H9 (cell line): ENCODE measurements around the gene WSCD1. TPM values are rescaled to one million over a fixed set of nuclear protein-coding genes. Genes with fewer than 3 reads are reported as not detected.

Source experiments
- DNase-seq: peaks from one replicate; pipeline ENCODE4 v3.0.0-alpha.2; 2017
- H2AFZ ChIP-seq: one replicate; pipeline ENCODE4 v1.6.1; 2013; ENCODE audit warnings: mild to moderate bottlenecking, low read length, control low read depth, moderate library complexity
- H2AK5ac ChIP-seq: 2 replicates; pipeline ENCODE4 v1.6.1; 2013; ENCODE audit warnings: low read length, control low read depth, mixed read lengths; ENCODE audit not compliant: insufficient read length
- H2BK120ac ChIP-seq: one replicate; pipeline ENCODE4 v1.6.1; 2013; ENCODE audit warnings: low read depth, mild to moderate bottlenecking, low read length, control low read depth, inconsistent platforms; ENCODE audit not compliant: poor library complexity, severe bottlenecking
- H2BK12ac ChIP-seq: 2 replicates; pipeline ENCODE4 v1.6.1; 2013; ENCODE audit warnings: low read length, control low read depth, mixed read lengths, low read depth; ENCODE audit not compliant: insufficient read length
- H2BK15ac ChIP-seq: 2 replicates; pipeline ENCODE4 v1.6.1; 2013; ENCODE audit warnings: low read depth, low read length, control low read depth
- H2BK20ac ChIP-seq: one replicate; pipeline ENCODE4 v1.6.1; 2013; ENCODE audit warnings: low read depth, mild to moderate bottlenecking, low read length, control low read depth, inconsistent platforms; ENCODE audit not compliant: poor library complexity, severe bottlenecking
- H2BK5ac ChIP-seq: 2 replicates; pipeline ENCODE4 v1.6.1; 2013; ENCODE audit warnings: low read length, control low read depth, mixed read lengths; ENCODE audit not compliant: insufficient read length
- H3K14ac ChIP-seq: 2 replicates; pipeline ENCODE4 v1.6.1; 2013; ENCODE audit warnings: low read length, control low read depth; ENCODE audit not compliant: insufficient read depth
- H3K18ac ChIP-seq: 2 replicates; pipeline ENCODE4 v1.6.1; 2013; ENCODE audit warnings: low read depth, mild to moderate bottlenecking, mixed read lengths, low read length, control low read depth; ENCODE audit not compliant: insufficient read length
- H3K23ac ChIP-seq: 2 replicates; pipeline ENCODE4 v1.6.1; 2013; ENCODE audit warnings: low read length, control low read depth, mixed read lengths, low read depth; ENCODE audit not compliant: insufficient read length
- H3K23me2 ChIP-seq: 2 replicates; pipeline ENCODE4 v1.6.1; 2013; ENCODE audit warnings: low read depth, mild to moderate bottlenecking, mixed read lengths, low read length, control low read depth; ENCODE audit not compliant: insufficient read length, poor library complexity, severe bottlenecking
- H3K27ac ChIP-seq: 2 replicates; pipeline ENCODE4 v1.5.1; 2013; ENCODE audit warnings: low read length, control low read depth, mixed read lengths, low read depth; ENCODE audit not compliant: insufficient read length
- H3K27me3 ChIP-seq: 2 replicates; pipeline ENCODE4 v1.6.1; 2013; ENCODE audit warnings: low read length, control low read depth, inconsistent platforms; ENCODE audit not compliant: insufficient read depth
- H3K4ac ChIP-seq: 2 replicates; pipeline ENCODE4 v1.6.1; 2013; ENCODE audit warnings: low read depth, mild to moderate bottlenecking, control low read depth, inconsistent platforms, low read length, moderate library complexity
- H3K4me1 ChIP-seq: 2 replicates; pipeline ENCODE4 v1.6.1; 2013; ENCODE audit warnings: low read length, control low read depth, inconsistent platforms; ENCODE audit not compliant: insufficient read depth
- H3K4me2 ChIP-seq: 2 replicates; pipeline ENCODE4 v1.6.1; 2013; ENCODE audit warnings: low read length, control low read depth, mixed read lengths; ENCODE audit not compliant: insufficient read length, insufficient read depth
- H3K56ac ChIP-seq: 2 replicates; pipeline ENCODE4 v1.6.1; 2013; ENCODE audit warnings: low read depth, mild to moderate bottlenecking, mixed read lengths, low read length, control low read depth; ENCODE audit not compliant: insufficient read length
- H3K79me1 ChIP-seq: 2 replicates; pipeline ENCODE4 v1.6.1; 2013; ENCODE audit warnings: low read depth, mild to moderate bottlenecking, moderate library complexity, low read length, control low read depth, inconsistent platforms; ENCODE audit not compliant: insufficient read depth, poor library complexity, severe bottlenecking
- H3K79me2 ChIP-seq: 2 replicates; pipeline ENCODE4 v1.6.1; 2013; ENCODE audit warnings: low read length, control low read depth, inconsistent platforms; ENCODE audit not compliant: insufficient read depth
- H3K9ac ChIP-seq: 2 replicates; pipeline ENCODE4 v1.6.1; 2013; ENCODE audit warnings: low read length, control low read depth, mixed read lengths; ENCODE audit not compliant: insufficient read length; ENCODE audit errors: extremely low read depth
- H3K9me3 ChIP-seq: one replicate; pipeline ENCODE4 v1.6.1; 2013; ENCODE audit warnings: low read depth, low read length, inconsistent platforms; ENCODE audit not compliant: control insufficient read depth
- H3T11ph ChIP-seq: one replicate; pipeline ENCODE4 v1.6.1; 2013; ENCODE audit warnings: mild to moderate bottlenecking, low read length, control low read depth, inconsistent platforms
- H4K20me1 ChIP-seq: one replicate; pipeline ENCODE4 v1.6.1; 2013; ENCODE audit not compliant: control insufficient read depth, insufficient read length, insufficient read depth
- H4K5ac ChIP-seq: 2 replicates; pipeline ENCODE4 v1.6.1; 2013; ENCODE audit warnings: low read depth, mild to moderate bottlenecking, mixed read lengths, low read length, control low read depth; ENCODE audit not compliant: insufficient read length
- H4K8ac ChIP-seq: replicated peaks from 2 replicates; pipeline ENCODE4 v1.6.1; 2013; ENCODE audit warnings: low read length, control low read depth, mixed read lengths, low read depth; ENCODE audit not compliant: insufficient read length
- H4K91ac ChIP-seq: 2 replicates; pipeline ENCODE4 v1.6.1; 2013; ENCODE audit warnings: low read depth, mild to moderate bottlenecking, moderate library complexity, mixed read lengths, low read length, control low read depth; ENCODE audit not compliant: insufficient read length
- H3K27ac Mint-ChIP-seq, 3 experiments: 2 replicates in 2 of 3; 3 replicates in 1 of 3; pipeline ENCODE4 v1.8.0; 2020 to 2021; ENCODE audit warnings: mixed read lengths in 3 of 3, mild to moderate bottlenecking in 1 of 3, moderate library complexity in 1 of 3
- H3K27me3 Mint-ChIP-seq: 2 replicates; pipeline ENCODE4 v1.8.0; 2021; ENCODE audit warnings: low read depth, mild to moderate bottlenecking, moderate library complexity, mixed read lengths
- H3K36me3 Mint-ChIP-seq, 3 experiments: 2 replicates in 2 of 3; 3 replicates in 1 of 3; pipeline ENCODE4 v1.8.0; 2020 to 2021; ENCODE audit warnings: low read depth in 3 of 3, mixed read lengths in 3 of 3; ENCODE audit not compliant: insufficient read depth in 1 of 3
- H3K4me1 Mint-ChIP-seq, 2 experiments: 2 replicates each; pipeline ENCODE4 v1.8.0; 2020; ENCODE audit warnings: mixed read lengths in 2 of 2
- H3K4me3 Mint-ChIP-seq, 2 experiments: 2 replicates in 1 of 2; 3 replicates in 1 of 2; pipeline ENCODE4 v1.8.0; 2020 to 2021; ENCODE audit warnings: mild to moderate bottlenecking in 2 of 2, mixed read lengths in 2 of 2, moderate library complexity in 1 of 2
- H3K9me3 Mint-ChIP-seq, 2 experiments: 2 replicates in 1 of 2; 3 replicates in 1 of 2; pipeline ENCODE4 v1.8.0; 2020; ENCODE audit warnings: mild to moderate bottlenecking in 2 of 2, mixed read lengths in 2 of 2, moderate library complexity in 1 of 2
- CTCF ChIP-seq: fragments of 200-600 bp; sonication (generic); conservative IDR thresholded peaks from 3 replicates; pipeline ENCODE4 v1.8.0; 2021; ENCODE audit warnings: antibody characterized with exemption, mild to moderate bottlenecking
- WGBS: extraction: QIAGEN DNeasy Blood & Tissue Kit; methylation state at CpG from one replicate; pipeline ENCODE4 v1.1.7; 2013; ENCODE audit warnings: missing lambda C conversion rate, low lambda C conversion rate, mixed read lengths; ENCODE audit not compliant: insufficient read length; ENCODE audit errors: extremely low coverage; 5-methylcytosine and 5-hydroxymethylcytosine counted together
- total RNA-seq: library from RNA; stranded (reverse); gene quantifications from 2 replicates; pipeline ENCODE4 v1.2.1, GENCODE V29; 2021

WSCD1 gene
- total RNA-seq, 1 experiment from 2014 or later = 33.6 TPM

GRCh38 chr17:6092903-6093468 is 22.8 kb downstream of the WSCD1 start:
- H3K9me3 ChIP-seq = no peaks in the 10 kb centered on the region
- no peaks in the 10 kb centered on the region for H4K20me1 ChIP-seq
- no peak overlapping the region for H2AK5ac ChIP-seq
- H3K23ac ChIP-seq = no peak overlapping the region
- H2AFZ ChIP-seq = no peak overlapping the region
- H4K91ac ChIP-seq = no peak overlapping the region
- no peak overlapping the region for H4K8ac ChIP-seq
- H3K23me2 ChIP-seq = no peaks in the 10 kb centered on the region
- peak overlapping the region; percentile 40 to 65 (median 44); a peak in 3 of 7 replicates for H3K27ac Mint-ChIP-seq
- TF ChIP-seq CTCF = no peak
- H3K36me3 Mint-ChIP-seq = peaks cover 40 to 68% (median 65%) of the 10 kb centered on the region in 3 experiments; a peak in 6 of 7 replicates
- peaks cover 2 to 5% of the 10 kb centered on the region in 2 experiments; a peak in 3 of 4 replicates for H3K4me1 Mint-ChIP-seq
- H3K4me1 ChIP-seq = no peaks in the 10 kb centered on the region
- H2BK5ac ChIP-seq = no peak overlapping the region
- no peak overlapping the region for H4K5ac ChIP-seq
- H3K9ac ChIP-seq = no peak overlapping the region
- H2BK20ac ChIP-seq = no peak overlapping the region
- no peaks in the 10 kb centered on the region for H3K27me3 ChIP-seq
- no peaks in the 10 kb centered on the region for H3K9me3 Mint-ChIP-seq
- no peak overlapping the region for H3K18ac ChIP-seq
- no peak overlapping the region for H2BK12ac ChIP-seq
- H3K4me2 ChIP-seq = no peak overlapping the region
- no peak overlapping the region for H3K4me3 Mint-ChIP-seq
- H3K14ac ChIP-seq = no peak overlapping the region
- no peak overlapping the region for H2BK15ac ChIP-seq
- no peak overlapping the region for H3K27ac ChIP-seq
- H2BK120ac ChIP-seq = no peak overlapping the region
- H3K56ac ChIP-seq = no peak overlapping the region
- no peak overlapping the region for H3T11ph ChIP-seq
- H3K27me3 Mint-ChIP-seq = no peaks in the 10 kb centered on the region
- DNase-seq = no peak
- no peaks in the 10 kb centered on the region for H3K79me1 ChIP-seq
- no CpG with 5 or more reads among the region's 11 CpGs for WGBS
- H3K4ac ChIP-seq = no peak overlapping the region
- no peaks in the 10 kb centered on the region for H3K79me2 ChIP-seq
